HEK293 (cell line): ENCODE results near the gene OTUB1.

Experiments used
- CTCF ChIA-PET: fragments of 350-600 bp; formaldehyde crosslinking; extraction: SDS; loops from one replicate; lab custom pipeline; 2021; ENCODE audit warnings: antibody characterized with exemption; lab: Yijun Ruan, JAX
- POLR2A ChIA-PET: fragments of 300-600 bp; formaldehyde crosslinking; extraction: SDS; loops from one replicate; lab custom pipeline; 2020; ENCODE audit warnings: antibody characterized with exemption, inconsistent platforms; lab: Yijun Ruan, JAX
- H3K27ac ChIP-seq: fragments of 200-500 bp; sonication (Bioruptor generic); 2 replicates; pipeline ENCODE4 v1.5.1; 2014; ENCODE audit warnings: low read depth, low read length, control low read depth, inconsistent platforms; ENCODE audit errors: extremely low read depth
- H3K36me3 ChIP-seq, 2 experiments: fragments of 200-500 bp in 1 of 2; sonication (Bioruptor generic) in 1 of 2; 1 replicate in 1 of 2; 2 replicates in 1 of 2; pipeline ENCODE4 v1.5.1; 2014 to 2017; ENCODE audit warnings: inconsistent platforms in 2 of 2, low read length in 2 of 2; ENCODE audit not compliant: control insufficient read depth in 2 of 2, insufficient read depth in 1 of 2
- H3K4me1 ChIP-seq: fragments of 200-500 bp; sonication (Bioruptor generic); 2 replicates; pipeline ENCODE4 v1.5.1; 2014; ENCODE audit warnings: mild to moderate bottlenecking, low read length, inconsistent platforms; ENCODE audit not compliant: control insufficient read depth, insufficient read depth
- H3K4me3 ChIP-seq: 2 replicates; pipeline ENCODE4 v1.5.1; 2011; ENCODE audit warnings: low read depth, mild to moderate bottlenecking, control low read depth, low read length, moderate library complexity
- H3K9me3 ChIP-seq: fragments of 200-500 bp; sonication (Bioruptor generic); 2 replicates; pipeline ENCODE4 v1.5.1; 2014; ENCODE audit warnings: low read depth, low read length, inconsistent platforms; ENCODE audit not compliant: control insufficient read depth, insufficient read depth
- GLIS1 ChIP-seq: fragments of 450-650 bp; formaldehyde crosslinking; IDR thresholded peaks from 2 replicates; pipeline ENCODE4 v1.5.1; 2016; ENCODE audit warnings: missing biosample characterization, missing genetic modification characterization
- PATZ1 ChIP-seq: fragments of 450-650 bp; formaldehyde crosslinking; IDR thresholded peaks from 2 replicates; pipeline ENCODE4 v1.5.1; 2016; ENCODE audit warnings: missing biosample characterization, missing genetic modification characterization
- PRDM1 ChIP-seq: fragments of 450-650 bp; formaldehyde crosslinking; IDR thresholded peaks from 2 replicates; pipeline ENCODE4; 2016; ENCODE audit warnings: missing biosample characterization, missing genetic modification characterization
- ZBTB10 ChIP-seq: fragments of 450-650 bp; formaldehyde crosslinking; IDR thresholded peaks from 2 replicates; pipeline ENCODE4 v1.5.1; 2016; ENCODE audit warnings: missing biosample characterization, missing genetic modification characterization
- ZBTB21 ChIP-seq: fragments of 450-650 bp; formaldehyde crosslinking; IDR thresholded peaks from 2 replicates; pipeline ENCODE4 v1.5.1; 2017; ENCODE audit warnings: missing biosample characterization, missing genetic modification characterization
- ZFP3 ChIP-seq: fragments of 450-650 bp; formaldehyde crosslinking; IDR thresholded peaks from 2 replicates; pipeline ENCODE4 v1.5.1; 2016; ENCODE audit warnings: low read depth, missing biosample characterization, missing genetic modification characterization
- ZIC2 ChIP-seq: fragments of 450-650 bp; formaldehyde crosslinking; IDR thresholded peaks from 2 replicates; pipeline ENCODE4 v1.5.1; 2016; ENCODE audit warnings: missing biosample characterization, missing genetic modification characterization
- ZNF133 ChIP-seq: fragments of 450-650 bp; formaldehyde crosslinking; IDR thresholded peaks from 2 replicates; pipeline ENCODE4 v1.5.1; 2016; ENCODE audit warnings: missing biosample characterization, missing genetic modification characterization
- ZNF155 ChIP-seq: fragments of 450-650 bp; formaldehyde crosslinking; IDR thresholded peaks from 2 replicates; pipeline ENCODE4 v1.5.1; 2016; ENCODE audit warnings: missing biosample characterization, missing genetic modification characterization
- ZNF280D ChIP-seq: fragments of 450-650 bp; formaldehyde crosslinking; IDR thresholded peaks from 2 replicates; pipeline ENCODE4 v1.5.1; 2016; ENCODE audit warnings: missing biosample characterization, missing genetic modification characterization
- ZNF292 ChIP-seq: fragments of 450-650 bp; formaldehyde crosslinking; IDR thresholded peaks from 2 replicates; pipeline ENCODE4 v1.5.1; 2016; ENCODE audit warnings: low read depth, missing biosample characterization, missing genetic modification characterization, borderline replicate concordance
- ZNF501 ChIP-seq: fragments of 450-650 bp; formaldehyde crosslinking; IDR thresholded peaks from 2 replicates; pipeline ENCODE4 v1.5.1; 2016; ENCODE audit warnings: missing biosample characterization, missing genetic modification characterization
- ZNF645 ChIP-seq: fragments of 450-650 bp; formaldehyde crosslinking; IDR thresholded peaks from 2 replicates; pipeline ENCODE4; 2016; ENCODE audit warnings: missing biosample characterization, missing genetic modification characterization
- TF ChIP-seq, protein P1 (sequence below): fragments of 450-650 bp; formaldehyde crosslinking; IDR thresholded peaks from 2 replicates; pipeline ENCODE4 v1.5.1; 2016; ENCODE audit warnings: missing biosample characterization, missing genetic modification characterization, borderline replicate concordance
- TF ChIP-seq, protein P2 (sequence below): fragments of 450-650 bp; formaldehyde crosslinking; IDR thresholded peaks from 2 replicates; pipeline ENCODE4 v1.5.1; 2017; ENCODE audit warnings: missing biosample characterization, missing genetic modification characterization

OTUB1 gene

GRCh38 chr11:64032050-64032449 is 45.8 kb downstream of the OTUB1 start:
- no peaks in the 10 kb centered on the region for H3K9me3 ChIP-seq
- no peak overlapping the region for H3K4me3 ChIP-seq
- CTCF ChIA-PET: interaction anchor here (1.0 to 1.6 kb wide), 2 partner anchors 9 to 32 kb away, joined by 4 to 6 read pairs; no protein-coding TSS in a partner anchor
- H3K4me1 ChIP-seq: no peaks in the 10 kb centered on the region
- POLR2A ChIA-PET: interaction anchor here (0.6 to 1.5 kb wide), 2 partner anchors 13 to 15 kb away, joined by 3 to 4 read pairs; no protein-coding TSS in a partner anchor
- H3K27ac ChIP-seq: no peak overlapping the region
- H3K36me3 ChIP-seq: no peaks in the 10 kb centered on the region
- TF ChIP-seq GLIS1 (tag by site-specific recombination): peak; percentile 99
- TF ChIP-seq ZNF292 (tag by site-specific recombination): no peak
- TF ChIP-seq ZIC2 (tag by site-specific recombination): peak; percentile 84

DNA sequence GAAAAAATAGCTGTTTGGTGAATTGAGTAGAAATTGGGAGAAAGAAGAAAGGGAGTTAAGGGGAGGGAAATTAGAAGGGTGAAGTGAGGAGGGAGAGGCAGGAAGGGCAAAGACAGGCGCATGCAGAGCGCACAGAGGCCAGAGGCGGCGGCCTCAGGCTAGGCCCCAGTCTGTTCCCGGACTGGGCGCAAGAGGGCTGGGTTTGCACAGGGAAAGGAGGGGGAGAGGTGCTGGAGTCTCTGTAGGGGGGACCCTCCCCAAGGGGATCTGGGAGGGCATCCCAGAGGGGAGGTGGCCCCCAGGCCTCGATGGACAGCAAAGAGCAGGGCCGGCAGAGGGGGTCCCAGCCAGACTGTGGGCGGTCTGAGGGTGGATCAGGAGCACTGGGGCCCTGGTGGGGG is 48.2 kb downstream of the OTUB1 start:
- H3K4me3 ChIP-seq: no peak overlapping the region
- no peaks in the 10 kb centered on the region for H3K4me1 ChIP-seq
- peak; percentile 75 for TF ChIP-seq GLIS1 (tag by site-specific recombination)
- no peak for TF ChIP-seq ZNF133 (tag by site-specific recombination)
- TF ChIP-seq, protein P1, sequence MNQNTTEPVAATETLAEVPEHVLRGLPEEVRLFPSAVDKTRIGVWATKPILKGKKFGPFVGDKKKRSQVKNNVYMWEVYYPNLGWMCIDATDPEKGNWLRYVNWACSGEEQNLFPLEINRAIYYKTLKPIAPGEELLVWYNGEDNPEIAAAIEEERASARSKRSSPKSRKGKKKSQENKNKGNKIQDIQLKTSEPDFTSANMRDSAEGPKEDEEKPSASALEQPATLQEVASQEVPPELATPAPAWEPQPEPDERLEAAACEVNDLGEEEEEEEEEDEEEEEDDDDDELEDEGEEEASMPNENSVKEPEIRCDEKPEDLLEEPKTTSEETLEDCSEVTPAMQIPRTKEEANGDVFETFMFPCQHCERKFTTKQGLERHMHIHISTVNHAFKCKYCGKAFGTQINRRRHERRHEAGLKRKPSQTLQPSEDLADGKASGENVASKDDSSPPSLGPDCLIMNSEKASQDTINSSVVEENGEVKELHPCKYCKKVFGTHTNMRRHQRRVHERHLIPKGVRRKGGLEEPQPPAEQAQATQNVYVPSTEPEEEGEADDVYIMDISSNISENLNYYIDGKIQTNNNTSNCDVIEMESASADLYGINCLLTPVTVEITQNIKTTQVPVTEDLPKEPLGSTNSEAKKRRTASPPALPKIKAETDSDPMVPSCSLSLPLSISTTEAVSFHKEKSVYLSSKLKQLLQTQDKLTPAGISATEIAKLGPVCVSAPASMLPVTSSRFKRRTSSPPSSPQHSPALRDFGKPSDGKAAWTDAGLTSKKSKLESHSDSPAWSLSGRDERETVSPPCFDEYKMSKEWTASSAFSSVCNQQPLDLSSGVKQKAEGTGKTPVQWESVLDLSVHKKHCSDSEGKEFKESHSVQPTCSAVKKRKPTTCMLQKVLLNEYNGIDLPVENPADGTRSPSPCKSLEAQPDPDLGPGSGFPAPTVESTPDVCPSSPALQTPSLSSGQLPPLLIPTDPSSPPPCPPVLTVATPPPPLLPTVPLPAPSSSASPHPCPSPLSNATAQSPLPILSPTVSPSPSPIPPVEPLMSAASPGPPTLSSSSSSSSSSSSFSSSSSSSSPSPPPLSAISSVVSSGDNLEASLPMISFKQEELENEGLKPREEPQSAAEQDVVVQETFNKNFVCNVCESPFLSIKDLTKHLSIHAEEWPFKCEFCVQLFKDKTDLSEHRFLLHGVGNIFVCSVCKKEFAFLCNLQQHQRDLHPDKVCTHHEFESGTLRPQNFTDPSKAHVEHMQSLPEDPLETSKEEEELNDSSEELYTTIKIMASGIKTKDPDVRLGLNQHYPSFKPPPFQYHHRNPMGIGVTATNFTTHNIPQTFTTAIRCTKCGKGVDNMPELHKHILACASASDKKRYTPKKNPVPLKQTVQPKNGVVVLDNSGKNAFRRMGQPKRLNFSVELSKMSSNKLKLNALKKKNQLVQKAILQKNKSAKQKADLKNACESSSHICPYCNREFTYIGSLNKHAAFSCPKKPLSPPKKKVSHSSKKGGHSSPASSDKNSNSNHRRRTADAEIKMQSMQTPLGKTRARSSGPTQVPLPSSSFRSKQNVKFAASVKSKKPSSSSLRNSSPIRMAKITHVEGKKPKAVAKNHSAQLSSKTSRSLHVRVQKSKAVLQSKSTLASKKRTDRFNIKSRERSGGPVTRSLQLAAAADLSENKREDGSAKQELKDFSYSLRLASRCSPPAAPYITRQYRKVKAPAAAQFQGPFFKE (tag by site-specific recombination): no peak
- TF ChIP-seq, protein P2, sequence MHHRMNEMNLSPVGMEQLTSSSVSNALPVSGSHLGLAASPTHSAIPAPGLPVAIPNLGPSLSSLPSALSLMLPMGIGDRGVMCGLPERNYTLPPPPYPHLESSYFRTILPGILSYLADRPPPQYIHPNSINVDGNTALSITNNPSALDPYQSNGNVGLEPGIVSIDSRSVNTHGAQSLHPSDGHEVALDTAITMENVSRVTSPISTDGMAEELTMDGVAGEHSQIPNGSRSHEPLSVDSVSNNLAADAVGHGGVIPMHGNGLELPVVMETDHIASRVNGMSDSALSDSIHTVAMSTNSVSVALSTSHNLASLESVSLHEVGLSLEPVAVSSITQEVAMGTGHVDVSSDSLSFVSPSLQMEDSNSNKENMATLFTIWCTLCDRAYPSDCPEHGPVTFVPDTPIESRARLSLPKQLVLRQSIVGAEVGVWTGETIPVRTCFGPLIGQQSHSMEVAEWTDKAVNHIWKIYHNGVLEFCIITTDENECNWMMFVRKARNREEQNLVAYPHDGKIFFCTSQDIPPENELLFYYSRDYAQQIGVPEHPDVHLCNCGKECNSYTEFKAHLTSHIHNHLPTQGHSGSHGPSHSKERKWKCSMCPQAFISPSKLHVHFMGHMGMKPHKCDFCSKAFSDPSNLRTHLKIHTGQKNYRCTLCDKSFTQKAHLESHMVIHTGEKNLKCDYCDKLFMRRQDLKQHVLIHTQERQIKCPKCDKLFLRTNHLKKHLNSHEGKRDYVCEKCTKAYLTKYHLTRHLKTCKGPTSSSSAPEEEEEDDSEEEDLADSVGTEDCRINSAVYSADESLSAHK (tag by site-specific recombination): no peak
- TF ChIP-seq ZBTB10 (tag by site-specific recombination): no peak
- no peak for TF ChIP-seq ZNF501 (tag by site-specific recombination)
- no peak for TF ChIP-seq ZNF280D
- TF ChIP-seq ZNF645 (tag by site-specific recombination): no peak
- TF ChIP-seq ZNF155 (tag by site-specific recombination): no peak
- no peak for TF ChIP-seq ZFP3 (tag by site-specific recombination)
- TF ChIP-seq PATZ1: no peak
- TF ChIP-seq PRDM1: peak; percentile 59
- TF ChIP-seq ZBTB21 (tag by site-specific recombination): no peak
- TF ChIP-seq, all 188 proteins: peak for 2
- CTCF ChIA-PET: interaction anchor here (0.9 kb wide), 1 partner anchor 113 kb away, joined by 5 read pairs; no protein-coding TSS in a partner anchor
- Histone ChIP-seq H3K27ac (no peak overlapping the region), H3K36me3 (no peaks in the 10 kb centered on the region), H3K9me3 (no peaks in the 10 kb centered on the region)
- POLR2A ChIA-PET: no interaction called here
